GM23338 (cell line): ENCODE data around the gene FOXA2. TPM values are rescaled to one million over a fixed set of nuclear protein-coding genes. Genes with fewer than 3 reads are reported as not detected.
A peak's percentile ranks its signal among the peaks of the same experiment; 100 is the strongest.

Source experiments
- ATAC-seq: fragments of 200-7000 bp; cut with Tn5 transposase; 3 replicates; pipeline ENCODE4 v1.9.1; 2020
- DNase-seq: peaks from one replicate; pipeline ENCODE4 v3.0.0-alpha.2; 2015; ENCODE audit warnings: low spot score
- H2AFZ ChIP-seq: fragments of 200-600 bp; sonication (generic); 2 replicates; pipeline ENCODE4 v1.8.0; 2016; ENCODE audit warnings: antibody characterized with exemption, mild to moderate bottlenecking, moderate library complexity
- H3F3A ChIP-seq: fragments of 200-600 bp; sonication (generic); replicated peaks from 2 replicates; pipeline ENCODE4 v1.8.0; 2017; ENCODE audit warnings: antibody characterized with exemption, mixed run types, low read depth
- H3K27ac ChIP-seq: fragments of 200-600 bp; sonication (generic); 2 replicates; pipeline ENCODE4 v1.6.1; 2016; ENCODE audit warnings: low read depth
- H3K27me3 ChIP-seq: fragments of 200-600 bp; sonication (generic); 2 replicates; pipeline ENCODE4 v1.8.0; 2016; ENCODE audit warnings: mild to moderate bottlenecking, mixed run types, moderate library complexity; ENCODE audit not compliant: insufficient read depth
- H3K36me3 ChIP-seq: fragments of 200-600 bp; sonication (generic); 2 replicates; pipeline ENCODE4 v1.8.0; 2016; ENCODE audit warnings: mild to moderate bottlenecking; ENCODE audit not compliant: insufficient read depth
- H3K4me1 ChIP-seq: fragments of 200-600 bp; sonication (generic); 2 replicates; pipeline ENCODE4 v1.8.0; 2016; ENCODE audit warnings: mild to moderate bottlenecking, moderate library complexity; ENCODE audit not compliant: insufficient read depth
- H3K4me2 ChIP-seq: fragments of 200-600 bp; sonication (generic); 2 replicates; pipeline ENCODE4 v1.7.1; 2017; ENCODE audit warnings: mixed run types
- H3K4me3 ChIP-seq: fragments of 200-600 bp; sonication (generic); 2 replicates; pipeline ENCODE4 v1.6.1; 2016; ENCODE audit warnings: mixed run types
- H3K79me2 ChIP-seq: fragments of 200-600 bp; sonication (generic); replicated peaks from 2 replicates; pipeline ENCODE4 v1.8.0; 2017; ENCODE audit warnings: mild to moderate bottlenecking; ENCODE audit not compliant: insufficient read depth
- H3K9me2 ChIP-seq: fragments of 200-600 bp; sonication (generic); 2 replicates; pipeline ENCODE4 v1.8.0; 2017; ENCODE audit not compliant: insufficient read depth
- H4K20me1 ChIP-seq: fragments of 200-600 bp; sonication (generic); replicated peaks from 2 replicates; pipeline ENCODE4 v1.8.0; 2017; ENCODE audit warnings: mild to moderate bottlenecking; ENCODE audit not compliant: insufficient read depth
- H3K27ac Mint-ChIP-seq: 2 replicates; pipeline ENCODE4 v1.8.0; 2020; ENCODE audit warnings: inconsistent platforms, mild to moderate bottlenecking, moderate library complexity, mixed read lengths
- H3K27me3 Mint-ChIP-seq: 3 replicates; pipeline ENCODE4 v1.8.0; 2022; ENCODE audit warnings: low read depth, mild to moderate bottlenecking, moderate library complexity, mixed read lengths, inconsistent platforms; ENCODE audit not compliant: insufficient read depth, poor library complexity
- H3K36me3 Mint-ChIP-seq: 3 replicates; pipeline ENCODE4 v1.8.0; 2021; ENCODE audit warnings: low read depth, mild to moderate bottlenecking, inconsistent platforms, moderate library complexity, mixed read lengths
- H3K4me1 Mint-ChIP-seq: 3 replicates; pipeline ENCODE4 v1.8.0; 2020; ENCODE audit warnings: mild to moderate bottlenecking, inconsistent platforms, mixed read lengths
- H3K4me3 Mint-ChIP-seq: 3 replicates; pipeline ENCODE4 v1.8.0; 2021; ENCODE audit warnings: moderate library complexity, mild to moderate bottlenecking, inconsistent platforms, mixed read lengths
- H3K9me3 Mint-ChIP-seq: 3 replicates; pipeline ENCODE4 v1.8.0; 2020; ENCODE audit warnings: moderate library complexity, mild to moderate bottlenecking, inconsistent platforms, mixed read lengths
- EZH2 ChIP-seq: fragments of 200-600 bp; sonication (generic); IDR thresholded peaks from one replicate; pipeline ENCODE4 v1.8.0; 2017; ENCODE audit warnings: antibody characterized with exemption, mild to moderate bottlenecking, low read depth; ENCODE audit not compliant: unreplicated experiment
- EZH2phosphoT487 ChIP-seq: fragments of 200-600 bp; sonication (generic); IDR thresholded peaks from one replicate; pipeline ENCODE4 v1.8.1; 2018; ENCODE audit warnings: antibody characterized with exemption; ENCODE audit not compliant: unreplicated experiment
- JUNB ChIP-seq: IDR thresholded peaks from one replicate; pipeline ENCODE4 v1.6.1; 2016; ENCODE audit warnings: antibody characterized with exemption; ENCODE audit not compliant: unreplicated experiment
- POLR2AphosphoS5 ChIP-seq: IDR thresholded peaks from 2 replicates; pipeline ENCODE4 v1.6.1; 2016; ENCODE audit warnings: antibody characterized with exemption, low read depth
- REST ChIP-seq: IDR thresholded peaks from one replicate; pipeline ENCODE4 v1.6.1; 2018; ENCODE audit warnings: antibody characterized with exemption; ENCODE audit not compliant: unreplicated experiment
- ZNF114 ChIP-seq: fragments of 250-450 bp; sonication (Bioruptor Pico); IDR thresholded peaks from 2 replicates; pipeline ENCODE4 v1.5.0; 2020; ENCODE audit warnings: mild to moderate bottlenecking, moderate library complexity
- polyA plus RNA-seq: library from polyadenylated mRNA; unstranded; fragments of >200 nt; fragmentation: Nextera tagmentation; extraction: Ambion mirVana; gene quantifications from 2 replicates; pipeline ENCODE4 v1.2.1, GENCODE V29; 2016
- total RNA-seq: library from RNA; depleted of rRNA; stranded (reverse); fragments of >200 nt; shearing (Covaris generic); gene quantifications from 2 replicates; pipeline ENCODE4 v1.2.3, GENCODE V29; 2014

Gene FOXA2
- total and polyA plus RNA-seq, 2 experiments from 2014 or later: not detected

GRCh38 chr20:22572023-22572422, 12.3 kb downstream of the FOXA2 start:
- Histone ChIP-seq H4K20me1 (peaks cover 42% of the 10 kb centered on the region), H3K79me2 (no peaks in the 10 kb centered on the region)

GRCh38 chr20:22569353-22569752, 15.0 kb downstream of the FOXA2 start:
- Mint-ChIP-seq H3K4me3 (peak overlapping the region; percentile 47; the same call in 1 of the 3 replicates), H3K36me3 (no peaks in the 10 kb centered on the region), H3K27ac (no peak overlapping the region), H3K9me3 (0 out of 3 replicates have a peak, but pooled peaks cover 2% of the 10 kb centered on the region), H3K4me1 (peaks cover 50% of the 10 kb centered on the region), H3K27me3 (peaks cover 97% of the 10 kb centered on the region)
- no peaks in the 10 kb centered on the region for H3K79me2 ChIP-seq
- peaks cover 100% of the 10 kb centered on the region for H3K27me3 ChIP-seq
- no peaks in the 10 kb centered on the region for H3K9me2 ChIP-seq
- H3K27ac ChIP-seq: no peak overlapping the region
- DNase-seq (no peak), ATAC-seq (no peak)
- no peak overlapping the region for H2AFZ ChIP-seq
- H4K20me1 ChIP-seq: peaks cover 29% of the 10 kb centered on the region
- TF ChIP-seq EZH2phosphoT487: no peak
- peak; percentile 65 for TF ChIP-seq EZH2
- TF ChIP-seq JUNB: no peak
- no peak for TF ChIP-seq ZNF114 (CRISPR knock-in tag)
- H3F3A ChIP-seq: peaks cover 49% of the 10 kb centered on the region
- H3K4me1 ChIP-seq: peaks cover 93% of the 10 kb centered on the region
- no peaks in the 10 kb centered on the region; the same call in 1 of the 2 replicates for H3K36me3 ChIP-seq
- peak overlapping the region; percentile 64 for H3K4me2 ChIP-seq
- H3K4me3 ChIP-seq: peak overlapping the region; percentile 49

More at GRCh38 chr20:22572023-22572422, 12.3 kb downstream of the FOXA2 start:
- peaks cover 66% of the 10 kb centered on the region for H3F3A ChIP-seq
- peaks cover 97% of the 10 kb centered on the region for H3K27me3 Mint-ChIP-seq
- H3K27ac Mint-ChIP-seq: no peak overlapping the region
- peak overlapping the region; percentile 56; the same call in 1 of the 2 replicates for H3K4me2 ChIP-seq
- ATAC-seq: no peak
- no peaks in the 10 kb centered on the region for H3K36me3 Mint-ChIP-seq
- no peak for DNase-seq
- peaks cover 100% of the 10 kb centered on the region for H3K27me3 ChIP-seq
- no peaks in the 10 kb centered on the region for H3K9me2 ChIP-seq
- H3K9me3 Mint-ChIP-seq: 0 out of 3 replicates have a peak, but pooled peaks cover 2% of the 10 kb centered on the region
- no peaks in the 10 kb centered on the region; the same call in 1 of the 2 replicates for H3K36me3 ChIP-seq
- TF ChIP-seq EZH2 (peak; percentile 65), JUNB (no peak), POLR2AphosphoS5 (no peak), REST (no peak)
- H3K27ac ChIP-seq: no peak overlapping the region
- H3K4me1 ChIP-seq: peaks cover 95% of the 10 kb centered on the region
- no peak overlapping the region for H3K4me3 Mint-ChIP-seq
- no peak overlapping the region for H2AFZ ChIP-seq
- H3K4me3 ChIP-seq: no peak overlapping the region
- peaks cover 59% of the 10 kb centered on the region for H3K4me1 Mint-ChIP-seq
